Uterus (tissue), 2 donors: ENCODE measurements around the gene PDCD1LG2.

ENCODE experiments used
- CTCF ChIP-seq, 4 experiments: fragments of 200-600 bp in 2 of 4; fragments of 450-650 bp in 2 of 4; sonication (generic) in 2 of 4; IDR thresholded peaks; one replicate each; pipeline ENCODE4 v1.5.1; 2016 to 2019; ENCODE audit warnings: antibody characterized with exemption in 4 of 4, mild to moderate bottlenecking in 2 of 4, moderate library complexity in 1 of 4
- POLR2A ChIP-seq, 2 donors: fragments of 450-650 bp; IDR thresholded peaks; one replicate each; pipeline ENCODE4 v1.6.1; 2016; ENCODE audit warnings: antibody characterized with exemption in 2 of 2, mild to moderate bottlenecking in 1 of 2, moderate library complexity in 1 of 2

- no peak for TF ChIP-seq CTCF (IDR thresholded peaks at IDR 0.05)
- no peak for TF ChIP-seq POLR2A (IDR thresholded peaks at IDR 0.05)
Measured at GRCh38 chr9:5480919-5481318, 29.4 kb upstream of the PDCD1LG2 start.
